ENCODE results near the gene HPX. TPM values are rescaled to one million over a fixed set of nuclear protein-coding genes. Genes with fewer than 3 reads are reported as not detected.
A peak's percentile ranks its signal among the peaks of the same experiment; 100 is the strongest.

HPX gene
- polyA plus RNA-seq, 2 of the 4 experiments (the other 2 are of a cell fraction): 0.66 to 0.70 TPM

DNA sequence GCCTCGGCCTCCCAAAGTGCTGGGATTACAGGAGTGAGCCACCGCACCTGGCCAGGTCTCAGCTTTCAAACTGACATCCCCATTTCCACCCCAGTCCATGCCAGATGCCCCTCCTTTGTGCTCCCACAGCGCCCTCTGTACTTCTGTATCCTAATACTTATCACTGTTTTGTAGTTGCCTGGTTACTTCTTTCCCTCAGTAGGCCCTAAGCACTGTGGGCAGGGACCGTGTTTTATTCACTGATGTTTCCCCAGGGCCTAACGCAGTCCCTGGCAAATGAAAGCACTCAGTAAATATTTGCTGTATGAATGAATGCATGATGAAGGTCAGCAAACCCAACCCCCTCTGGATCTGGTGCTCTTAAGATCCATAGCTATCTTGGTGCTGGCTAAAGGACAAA is 35.1 kb upstream of the HPX start:
- Histone ChIP-seq H3K4me3 (no peak overlapping the region), H3K27ac (no peak overlapping the region), H3K9me3 (no peaks in the 10 kb centered on the region), H3K4me1 (peaks cover 42% of the 10 kb centered on the region), H3K4me2 (no peak overlapping the region)
- CTCF ChIA-PET: interaction anchor here (0.6 to 4.2 kb wide), 9 partner anchors 8 to 113 kb away, joined by 3 to 22 read pairs (median 4); no protein-coding TSS in a partner anchor
- DNase-seq (ENCODE audit: low read depth in 1 of 2, low spot score in 1 of 2): no peak
- TF ChIP-seq, protein P1, sequence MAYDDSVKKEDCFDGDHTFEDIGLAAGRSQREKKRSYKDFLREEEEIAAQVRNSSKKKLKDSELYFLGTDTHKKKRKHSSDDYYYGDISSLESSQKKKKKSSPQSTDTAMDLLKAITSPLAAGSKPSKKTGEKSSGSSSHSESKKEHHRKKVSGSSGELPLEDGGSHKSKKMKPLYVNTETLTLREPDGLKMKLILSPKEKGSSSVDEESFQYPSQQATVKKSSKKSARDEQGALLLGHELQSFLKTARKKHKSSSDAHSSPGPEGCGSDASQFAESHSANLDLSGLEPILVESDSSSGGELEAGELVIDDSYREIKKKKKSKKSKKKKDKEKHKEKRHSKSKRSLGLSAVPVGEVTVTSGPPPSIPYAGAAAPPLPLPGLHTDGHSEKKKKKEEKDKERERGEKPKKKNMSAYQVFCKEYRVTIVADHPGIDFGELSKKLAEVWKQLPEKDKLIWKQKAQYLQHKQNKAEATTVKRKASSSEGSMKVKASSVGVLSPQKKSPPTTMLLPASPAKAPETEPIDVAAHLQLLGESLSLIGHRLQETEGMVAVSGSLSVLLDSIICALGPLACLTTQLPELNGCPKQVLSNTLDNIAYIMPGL (CRISPR knock-in tag; IDR thresholded peaks at IDR 0.05; ENCODE audit: borderline replicate concordance): no peak
- TF ChIP-seq HEYL (CRISPR knock-in tag; IDR thresholded peaks at IDR 0.05): no peak
- TF ChIP-seq RAD21 (conservative IDR thresholded peaks at IDR 0.05 in 1 of 2, IDR thresholded peaks at IDR 0.05 in 1 of 2): 0 out of 5 replicates have a peak, but pooled peaks of 1 of the 2 experiments have one; percentile 4
- FAIRE-seq: no peak
- POLR2A ChIA-PET: no interaction called here
- ATAC-seq: 0 out of 6 replicates have a peak, but pooled peaks of 1 of the 2 experiments have one; percentile 2
- WGBS (ENCODE audit: missing lambda C conversion rate): 66% methylated on average over 5 of the region's 5 CpGs

DNA sequence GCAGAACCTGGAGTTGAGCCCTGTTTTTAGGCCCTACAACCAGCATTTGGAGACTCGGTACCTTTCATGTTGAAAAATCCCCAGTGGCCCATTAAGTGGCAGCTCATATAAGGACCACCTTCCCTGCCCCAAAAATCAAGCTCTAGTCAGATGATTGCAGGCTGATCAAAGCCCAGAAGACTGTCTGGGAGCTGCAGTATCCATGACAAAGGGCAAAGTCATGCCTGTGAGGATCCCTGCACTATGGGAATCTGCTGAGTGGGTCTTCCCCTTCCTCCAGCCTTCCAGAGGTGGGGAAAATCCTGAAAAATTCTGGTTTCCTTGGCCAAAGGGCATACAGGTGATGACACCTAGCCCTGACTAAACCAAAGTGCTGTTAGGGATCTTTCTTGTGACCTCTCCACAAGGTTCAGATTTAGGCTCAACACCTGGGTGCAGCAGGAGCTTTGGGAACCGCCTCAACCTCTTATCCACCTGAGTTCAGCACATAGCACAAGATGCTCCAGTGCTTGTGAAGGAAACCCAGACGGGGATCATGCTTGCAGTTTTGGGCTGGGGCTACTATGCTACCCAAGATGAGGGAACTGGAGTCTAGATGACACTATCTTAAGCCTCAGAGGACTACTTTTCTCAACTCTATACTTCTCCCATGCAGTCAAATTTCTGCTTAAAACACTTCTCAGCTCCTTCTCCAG is 34.2 kb upstream of the HPX start:
- CTCF ChIA-PET: interaction anchor here (0.8 to 4.2 kb wide), 8 partner anchors 10 to 151 kb away, joined by 3 to 22 read pairs (median 4); no protein-coding TSS in a partner anchor
- DNase-seq (ENCODE audit: low read depth in 1 of 2, low spot score in 1 of 2): no peak
- TF ChIP-seq KDM1A (IDR thresholded peaks at IDR 0.05; ENCODE audit: low read depth) (no peak), CEBPB (IDR thresholded peaks at IDR 0.05) (no peak), HOXA7 (CRISPR knock-in tag; IDR thresholded peaks at IDR 0.05) (0 out of 2 replicates have a peak, but pooled peaks have one; percentile 46)
- TF ChIP-seq, protein P2, sequence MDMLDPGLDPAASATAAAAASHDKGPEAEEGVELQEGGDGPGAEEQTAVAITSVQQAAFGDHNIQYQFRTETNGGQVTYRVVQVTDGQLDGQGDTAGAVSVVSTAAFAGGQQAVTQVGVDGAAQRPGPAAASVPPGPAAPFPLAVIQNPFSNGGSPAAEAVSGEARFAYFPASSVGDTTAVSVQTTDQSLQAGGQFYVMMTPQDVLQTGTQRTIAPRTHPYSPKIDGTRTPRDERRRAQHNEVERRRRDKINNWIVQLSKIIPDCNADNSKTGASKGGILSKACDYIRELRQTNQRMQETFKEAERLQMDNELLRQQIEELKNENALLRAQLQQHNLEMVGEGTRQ (IDR thresholded peaks at IDR 0.05): no peak
- no peak overlapping the region; the same call in 2 of the 3 replicates for H3K4me3 ChIP-seq
- WGBS (ENCODE audit: missing lambda C conversion rate): 75% methylated on average over 3 of the region's 3 CpGs
- no peaks in the 10 kb centered on the region for H3K9me3 ChIP-seq
- peaks cover 37% of the 10 kb centered on the region for H3K4me1 ChIP-seq
- H3K27ac ChIP-seq: peak overlapping the region in 1 of 2 experiments; percentile 92; a peak in 4 of 6 replicates
- no peak for FAIRE-seq
- POLR2A ChIA-PET: interaction anchor here (0.6 to 1.7 kb wide), 2 partner anchors 13 to 45 kb away, joined by 4 read pairs; no protein-coding TSS in a partner anchor
- peak overlapping the region; percentile 90 for H3K4me2 ChIP-seq
- peak in 1 of 2 experiments; percentile 5; a peak in 2 of 6 replicates for ATAC-seq

DNA sequence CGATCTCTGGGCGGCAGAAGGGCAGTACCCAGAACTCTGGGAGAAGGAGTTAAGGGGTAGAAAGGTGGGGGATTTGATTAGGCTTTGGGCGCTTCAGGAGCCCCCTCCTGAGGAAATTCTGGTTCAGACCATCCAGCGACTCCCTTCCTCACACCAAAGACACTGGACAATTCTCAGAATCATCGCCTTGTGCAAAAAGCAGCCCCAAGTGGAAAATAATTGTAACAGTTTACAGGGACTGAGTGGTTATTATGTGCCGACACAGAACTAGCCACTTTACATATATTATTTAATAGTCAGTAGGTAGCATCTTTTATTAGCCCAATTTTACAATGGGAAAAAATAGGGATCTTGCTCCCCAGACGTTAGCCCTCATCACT is 33.6 kb upstream of the HPX start:
- FAIRE-seq: no peak
- peak overlapping the region; percentile 90 for H3K4me2 ChIP-seq
- CTCF ChIA-PET: interaction anchor here (0.9 to 4.2 kb wide), 5 partner anchors 11 to 150 kb away, joined by 3 to 22 read pairs (median 4); no protein-coding TSS in a partner anchor
- TF ChIP-seq NR3C1 (IDR thresholded peaks at IDR 0.05) (no peak), MAFK (IDR thresholded peaks at IDR 0.05; ENCODE audit: partially characterized antibody) (no peak)
- H3K9me3 ChIP-seq: no peaks in the 10 kb centered on the region
- peak overlapping the region; percentile 91 to 92 for H3K27ac ChIP-seq
- POLR2A ChIA-PET: interaction anchor here (0.6 to 1.7 kb wide), 3 partner anchors 12 to 209 kb away, joined by 3 to 4 read pairs (median 3); partner anchors contain the start of gene MRPL17
- H3K4me1 ChIP-seq: peaks cover 31% of the 10 kb centered on the region
- 43% methylated on average over 7 of the region's 7 CpGs for WGBS (ENCODE audit: missing lambda C conversion rate)
- no peak; a peak in 1 of 6 replicates for ATAC-seq
- peak overlapping the region; percentile 92 for H3K4me3 ChIP-seq
- DNase-seq (ENCODE audit: low read depth in 1 of 2, low spot score in 1 of 2): no peak

DNA sequence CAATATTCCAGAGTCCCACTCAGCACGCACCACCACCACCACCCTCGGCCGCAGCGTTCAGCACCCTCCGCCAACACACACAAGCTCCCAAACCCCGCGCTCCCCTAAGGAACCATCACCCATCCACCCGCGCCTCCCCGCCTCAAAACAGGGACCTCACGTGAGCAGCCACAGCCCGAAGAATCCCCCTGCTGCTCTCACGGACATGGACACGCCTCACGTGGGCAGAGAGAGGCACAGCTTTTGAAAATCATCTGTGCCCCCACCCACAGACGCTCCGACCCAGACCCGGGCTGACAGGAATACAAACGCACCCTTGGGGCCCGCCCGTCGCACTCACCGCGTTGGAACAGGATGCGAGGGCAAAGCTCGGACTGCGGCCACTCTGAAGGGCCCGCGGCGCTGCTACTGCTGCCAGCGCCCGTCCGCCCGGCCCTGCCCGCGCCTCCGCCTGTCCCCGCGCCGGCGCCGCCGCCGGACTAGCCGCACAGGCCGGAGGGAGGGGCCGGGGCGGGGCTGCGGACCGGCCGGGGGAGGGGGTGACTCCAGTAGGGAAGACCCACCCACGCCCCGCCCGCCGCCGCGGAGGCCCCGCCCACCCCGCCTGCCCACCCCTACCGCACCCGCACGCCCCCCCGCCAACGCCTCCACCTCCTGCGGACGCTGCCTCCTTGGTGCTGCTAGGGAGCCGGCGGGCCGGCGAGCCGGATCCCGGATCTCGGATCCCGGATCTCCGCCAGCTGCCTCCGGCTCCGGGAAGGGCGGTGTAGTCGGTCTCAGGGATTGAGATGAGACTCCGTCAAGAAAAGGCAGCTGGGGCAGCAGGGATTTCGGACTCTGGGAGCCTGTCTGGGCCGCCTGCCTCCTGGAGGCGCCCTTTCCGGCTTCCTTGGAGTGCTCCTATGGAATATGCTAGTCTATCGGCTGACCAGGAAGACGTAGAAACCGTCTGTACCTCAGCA is 32.9 kb upstream of the HPX start, which contains the start of gene TRIM3:
TSS of gene TRIM3 (minus strand) at position 491 of the 962 bp plus-strand sequence. CDS start 8,246 bp downstream, outside the sequence.
- peaks cover 31% of the 10 kb centered on the region for H3K4me1 ChIP-seq
- no peak for FAIRE-seq
- TF ChIP-seq, protein P3, sequence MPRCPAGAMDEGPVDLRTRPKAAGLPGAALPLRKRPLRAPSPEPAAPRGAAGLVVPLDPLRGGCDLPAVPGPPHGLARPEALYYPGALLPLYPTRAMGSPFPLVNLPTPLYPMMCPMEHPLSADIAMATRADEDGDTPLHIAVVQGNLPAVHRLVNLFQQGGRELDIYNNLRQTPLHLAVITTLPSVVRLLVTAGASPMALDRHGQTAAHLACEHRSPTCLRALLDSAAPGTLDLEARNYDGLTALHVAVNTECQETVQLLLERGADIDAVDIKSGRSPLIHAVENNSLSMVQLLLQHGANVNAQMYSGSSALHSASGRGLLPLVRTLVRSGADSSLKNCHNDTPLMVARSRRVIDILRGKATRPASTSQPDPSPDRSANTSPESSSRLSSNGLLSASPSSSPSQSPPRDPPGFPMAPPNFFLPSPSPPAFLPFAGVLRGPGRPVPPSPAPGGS (IDR thresholded peaks at IDR 0.05): peak; percentile 68; the same call in 1 of the 3 replicates
- TF ChIP-seq RNF2 (IDR thresholded peaks at IDR 0.05; ENCODE audit: borderline replicate concordance, low read depth) (no peak), RAD21 (conservative IDR thresholded peaks at IDR 0.05 in 1 of 2, IDR thresholded peaks at IDR 0.05 in 1 of 2) (no peak), HOXB5 (CRISPR knock-in tag; IDR thresholded peaks at IDR 0.05) (peak; percentile 37; the same call in 1 of the 2 replicates), JUN (IDR thresholded peaks at IDR 0.05) (peak; percentile 27 to 57; a peak in 3 of 5 replicates), MAZ (IDR thresholded peaks at IDR 0.05; ENCODE audit: borderline replicate concordance, low read depth, low read length) (no peak), HEYL (CRISPR knock-in tag; IDR thresholded peaks at IDR 0.05) (no peak), RFX5 (IDR thresholded peaks at IDR 0.05) (no peak)
- TF ChIP-seq, protein P4, sequence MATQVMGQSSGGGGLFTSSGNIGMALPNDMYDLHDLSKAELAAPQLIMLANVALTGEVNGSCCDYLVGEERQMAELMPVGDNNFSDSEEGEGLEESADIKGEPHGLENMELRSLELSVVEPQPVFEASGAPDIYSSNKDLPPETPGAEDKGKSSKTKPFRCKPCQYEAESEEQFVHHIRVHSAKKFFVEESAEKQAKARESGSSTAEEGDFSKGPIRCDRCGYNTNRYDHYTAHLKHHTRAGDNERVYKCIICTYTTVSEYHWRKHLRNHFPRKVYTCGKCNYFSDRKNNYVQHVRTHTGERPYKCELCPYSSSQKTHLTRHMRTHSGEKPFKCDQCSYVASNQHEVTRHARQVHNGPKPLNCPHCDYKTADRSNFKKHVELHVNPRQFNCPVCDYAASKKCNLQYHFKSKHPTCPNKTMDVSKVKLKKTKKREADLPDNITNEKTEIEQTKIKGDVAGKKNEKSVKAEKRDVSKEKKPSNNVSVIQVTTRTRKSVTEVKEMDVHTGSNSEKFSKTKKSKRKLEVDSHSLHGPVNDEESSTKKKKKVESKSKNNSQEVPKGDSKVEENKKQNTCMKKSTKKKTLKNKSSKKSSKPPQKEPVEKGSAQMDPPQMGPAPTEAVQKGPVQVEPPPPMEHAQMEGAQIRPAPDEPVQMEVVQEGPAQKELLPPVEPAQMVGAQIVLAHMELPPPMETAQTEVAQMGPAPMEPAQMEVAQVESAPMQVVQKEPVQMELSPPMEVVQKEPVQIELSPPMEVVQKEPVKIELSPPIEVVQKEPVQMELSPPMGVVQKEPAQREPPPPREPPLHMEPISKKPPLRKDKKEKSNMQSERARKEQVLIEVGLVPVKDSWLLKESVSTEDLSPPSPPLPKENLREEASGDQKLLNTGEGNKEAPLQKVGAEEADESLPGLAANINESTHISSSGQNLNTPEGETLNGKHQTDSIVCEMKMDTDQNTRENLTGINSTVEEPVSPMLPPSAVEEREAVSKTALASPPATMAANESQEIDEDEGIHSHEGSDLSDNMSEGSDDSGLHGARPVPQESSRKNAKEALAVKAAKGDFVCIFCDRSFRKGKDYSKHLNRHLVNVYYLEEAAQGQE (IDR thresholded peaks at IDR 0.05): no peak

More for the DNA sequence above, 32.9 kb upstream of the HPX start, which contains the start of gene TRIM3:
- 1% methylated on average over 28 of the region's 87 CpGs for WGBS (ENCODE audit: missing lambda C conversion rate)
- peak within 1 kb of the TSS; percentile 92 for H3K4me3 ChIP-seq
- ATAC-seq: peak; percentile 77 to 89
- no peaks in the 10 kb centered on the region for H3K9me3 ChIP-seq
- H3K4me2 ChIP-seq: peak within 1 kb of the TSS; percentile 90
- CTCF ChIA-PET: interaction anchor here (0.6 to 4.2 kb wide), 5 partner anchors 11 to 210 kb away, joined by 3 to 22 read pairs (median 3); partner anchors contain the start of gene MRPL17
- peak within 1 kb of the TSS; percentile 91 to 92 for H3K27ac ChIP-seq
- POLR2A ChIA-PET: interaction anchor here (0.6 to 1.7 kb wide), 6 partner anchors 12 to 210 kb away, joined by 3 to 4 read pairs (median 3); partner anchors contain the start of genes APBB1 and MRPL17
- peak; percentile 82 to 90 for DNase-seq (ENCODE audit: low read depth in 1 of 2, low spot score in 1 of 2)
